Right ventricle myocardium superior (tissue), 1 donor: Measurements from ENCODE around the gene TFIP11. TPM values are rescaled to one million over a fixed set of nuclear protein-coding genes. Genes with fewer than 3 reads are reported as not detected.
"Not testable (repeated sequence)": the region's sequence is repeated elsewhere in the genome, so short reads cannot be mapped to it uniquely, and the experiment has no call there.

ENCODE experiments used
- ATAC-seq: fragments of 200-7000 bp; cut with Tn5 transposase; one replicate; pipeline ENCODE4 v1.9.1; 2020; ENCODE audit warnings: mild to moderate bottlenecking; ENCODE audit not compliant: poor library complexity
- DNase-seq: peaks from one replicate; pipeline ENCODE4 v3.0.0-alpha.2; 2020
- intact Hi-C: fragments of 100-400 bp; cut with DNase I; formaldehyde crosslinking; loops from one replicate; pipeline ENCODE4 v1.11.2; 2022
- total RNA-seq: library from RNA; stranded (reverse); fragmentation: NEBNext Ultra II Directional; extraction: Animal tissue kit (Norgen Biotek cat#: 25700); gene quantifications from one replicate; pipeline ENCODE4 v1.2.1, GENCODE V29; 2021
- donor health status: DM: no; HTN: yes; CAD: no; lungs with severe emphysema.

TFIP11 gene
- total RNA-seq, 1 donor from 2014 or later: 23.9 TPM

- DNase-seq (no peak), ATAC-seq (no peak)
- intact Hi-C loops: no loop called here
Observed at GRCh38 chr22:26545385-26545784, 33.1 kb upstream of the TFIP11 start.

- intact Hi-C loops: no loop called here
- DNase-seq (no peak), ATAC-seq (no peak)
Observed at GRCh38 chr22:26544489-26544888, 32.2 kb upstream of the TFIP11 start.

- intact Hi-C loops: no loop called here
- no peak for DNase-seq
- no peak for ATAC-seq
Observed at GRCh38 chr22:26542831-26543230, 30.6 kb upstream of the TFIP11 start.

GRCh38 chr22:26541167-26541819, 29.0 kb upstream of the TFIP11 start:
- intact Hi-C loops: no loop called here
- DNase-seq: no peak
- no peak for ATAC-seq

GRCh38 chr22:26540119-26540518, 27.8 kb upstream of the TFIP11 start:
- DNase-seq (no peak), ATAC-seq (no peak)
- intact Hi-C loops: no loop called here

- intact Hi-C loops: no loop called here
- ATAC-seq (no peak), DNase-seq (no peak)
Observed at GRCh38 chr22:26536762-26537134, 24.5 kb upstream of the TFIP11 start.

GRCh38 chr22:26536056-26536761, 23.9 kb upstream of the TFIP11 start:
- DNase-seq (no peak), ATAC-seq (no peak)
- intact Hi-C loops: no loop called here

- no peak for ATAC-seq
- intact Hi-C loops: no loop called here
- DNase-seq: no peak
Observed at GRCh38 chr22:26535603-26535908, 23.3 kb upstream of the TFIP11 start.

- intact Hi-C loops: no loop called here
- ATAC-seq: peak; percentile 36
- DNase-seq: no peak
Observed at GRCh38 chr22:26534874-26535602, 22.8 kb upstream of the TFIP11 start.

- no peak for DNase-seq
- intact Hi-C loops: no loop called here
- no peak for ATAC-seq
Observed at GRCh38 chr22:26534171-26534855, 22.0 kb upstream of the TFIP11 start.

GRCh38 chr22:26529345-26529744, 17.1 kb upstream of the TFIP11 start:
- ATAC-seq (no peak), DNase-seq (no peak)
- intact Hi-C loops: loop anchor here (2.0 kb wide), 1 partner anchor 17 kb away; no protein-coding TSS in a partner anchor

GRCh38 chr22:26528518-26528917, 16.2 kb upstream of the TFIP11 start:
- not testable (repeated sequence) for DNase-seq, ATAC-seq
- intact Hi-C loops: loop anchor here (2.0 kb wide), 1 partner anchor 18 kb away; no protein-coding TSS in a partner anchor

GRCh38 chr22:26527574-26528465, 15.5 kb upstream of the TFIP11 start:
- no peak for DNase-seq
- intact Hi-C loops: loop anchor here (2.0 kb wide), 1 partner anchor 19 kb away; no protein-coding TSS in a partner anchor
- peak; percentile 92 for ATAC-seq

GRCh38 chr22:26527167-26527566, 14.9 kb upstream of the TFIP11 start:
- intact Hi-C loops: no loop called here
- peak; percentile 28 for ATAC-seq
- DNase-seq: no peak

- ATAC-seq (no peak), DNase-seq (no peak)
- intact Hi-C loops: no loop called here
Observed at GRCh38 chr22:26525946-26526564, 13.8 kb upstream of the TFIP11 start.

- DNase-seq (no peak), ATAC-seq (no peak)
- intact Hi-C loops: no loop called here
Observed at GRCh38 chr22:26524870-26525269, 12.6 kb upstream of the TFIP11 start.

- no peak for DNase-seq
- ATAC-seq: no peak
- intact Hi-C loops: no loop called here
Observed at GRCh38 chr22:26522592-26522991, 10.3 kb upstream of the TFIP11 start.

- DNase-seq (no peak), ATAC-seq (no peak)
- intact Hi-C loops: no loop called here
Observed at GRCh38 chr22:26522012-26522411, 9.7 kb upstream of the TFIP11 start.
